ENCODE data around the gene ADAMTS2. TPM values are rescaled to one million over a fixed set of nuclear protein-coding genes. Genes with fewer than 3 reads are reported as not detected.

ADAMTS2 gene
- total and polyA plus RNA-seq, 2 donors (not counting 3 experiments of a cell fraction or from before 2014, with no cell fraction given): not detected

DNA sequence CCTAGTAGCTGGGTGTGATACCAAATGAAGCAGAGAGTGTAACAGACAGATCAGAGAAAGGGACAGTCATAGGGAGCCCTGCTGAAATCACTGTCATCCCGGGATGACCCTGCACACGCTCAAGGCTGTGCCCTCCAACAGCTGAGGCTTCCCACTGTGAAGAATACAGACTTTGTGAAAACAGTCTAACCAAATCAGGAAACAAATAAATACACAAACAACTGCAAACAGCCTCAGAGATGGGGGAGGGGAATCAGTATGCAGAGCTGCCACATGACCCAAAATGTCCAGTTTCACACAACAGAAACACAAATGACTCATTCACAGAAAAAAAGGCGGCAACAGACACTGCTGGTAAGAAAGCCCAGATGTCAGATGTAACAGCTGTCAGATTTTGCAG, 101.9 kb downstream of the ADAMTS2 start:
- Histone ChIP-seq H3K36me3 (ENCODE audit: control insufficient read depth in 2 of 2, extremely low read depth in 1 of 2, insufficient read depth in 2 of 2, low read length in 2 of 2) (no peaks in the 10 kb centered on the region), H3K4me2 (ENCODE audit: insufficient read depth, low read length) (no peak overlapping the region), H3K9me3 (replicated peaks; ENCODE audit: control insufficient read depth, insufficient read depth, low read length) (no peaks in the 10 kb centered on the region), H2AFZ (ENCODE audit: low read depth, low read length) (no peak overlapping the region), H3K9me1 (replicated peaks; ENCODE audit: control insufficient read depth, extremely low read depth, insufficient read depth, low read length) (no peaks in the 10 kb centered on the region), H3K27me3 (ENCODE audit: control insufficient read depth in 2 of 2, insufficient read depth in 2 of 2, low read length in 2 of 2) (no peaks in the 10 kb centered on the region), H3K4me3 (replicated peaks in 1 of 3; ENCODE audit: insufficient read depth in 1 of 3, low read depth in 1 of 3, low read length in 3 of 3) (no peak overlapping the region), H3K27ac (ENCODE audit: insufficient read depth, low read depth, low read length) (no peak overlapping the region), H4K20me1 (replicated peaks; ENCODE audit: control insufficient read depth, extremely low read depth, insufficient read depth, low read length) (no peaks in the 10 kb centered on the region), H3K79me2 (ENCODE audit: control insufficient read depth, insufficient read depth, low read length) (no peaks in the 10 kb centered on the region), H3K9ac (replicated peaks; ENCODE audit: extremely low read depth, insufficient read depth, low read length) (no peak overlapping the region), H3K4me1 (ENCODE audit: control insufficient read depth, extremely low read depth, insufficient read depth, low read length) (no peaks in the 10 kb centered on the region)
- TF ChIP-seq POLR2AphosphoS5 (IDR thresholded peaks at IDR 0.05; ENCODE audit: insufficient read depth, low read depth, low read length) (no peak), GATA2 (IDR thresholded peaks at IDR 0.05; ENCODE audit: insufficient read depth, insufficient read length, low read depth, low read length) (no peak), EZH2 (IDR thresholded peaks at IDR 0.05; ENCODE audit: borderline replicate concordance, low read depth, low read length, severe bottlenecking) (no peak)
- TF ChIP-seq, protein P1, sequence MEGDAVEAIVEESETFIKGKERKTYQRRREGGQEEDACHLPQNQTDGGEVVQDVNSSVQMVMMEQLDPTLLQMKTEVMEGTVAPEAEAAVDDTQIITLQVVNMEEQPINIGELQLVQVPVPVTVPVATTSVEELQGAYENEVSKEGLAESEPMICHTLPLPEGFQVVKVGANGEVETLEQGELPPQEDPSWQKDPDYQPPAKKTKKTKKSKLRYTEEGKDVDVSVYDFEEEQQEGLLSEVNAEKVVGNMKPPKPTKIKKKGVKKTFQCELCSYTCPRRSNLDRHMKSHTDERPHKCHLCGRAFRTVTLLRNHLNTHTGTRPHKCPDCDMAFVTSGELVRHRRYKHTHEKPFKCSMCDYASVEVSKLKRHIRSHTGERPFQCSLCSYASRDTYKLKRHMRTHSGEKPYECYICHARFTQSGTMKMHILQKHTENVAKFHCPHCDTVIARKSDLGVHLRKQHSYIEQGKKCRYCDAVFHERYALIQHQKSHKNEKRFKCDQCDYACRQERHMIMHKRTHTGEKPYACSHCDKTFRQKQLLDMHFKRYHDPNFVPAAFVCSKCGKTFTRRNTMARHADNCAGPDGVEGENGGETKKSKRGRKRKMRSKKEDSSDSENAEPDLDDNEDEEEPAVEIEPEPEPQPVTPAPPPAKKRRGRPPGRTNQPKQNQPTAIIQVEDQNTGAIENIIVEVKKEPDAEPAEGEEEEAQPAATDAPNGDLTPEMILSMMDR (IDR thresholded peaks at IDR 0.05; ENCODE audit: extremely low read depth in 1 of 2, insufficient read depth in 1 of 2, low read depth in 1 of 2, low read length in 2 of 2): no peak
- TF ChIP-seq, protein P2, sequence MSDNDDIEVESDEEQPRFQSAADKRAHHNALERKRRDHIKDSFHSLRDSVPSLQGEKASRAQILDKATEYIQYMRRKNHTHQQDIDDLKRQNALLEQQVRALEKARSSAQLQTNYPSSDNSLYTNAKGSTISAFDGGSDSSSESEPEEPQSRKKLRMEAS (IDR thresholded peaks at IDR 0.05; ENCODE audit: insufficient read depth, insufficient read length): no peak
- ChIA-PET CTCF (no interaction called here), POLR2A (no interaction called here)
- intact Hi-C loops (cut with micrococcal nuclease): no loop called here
- FAIRE-seq (no peak), DNase-seq (ENCODE audit: low read depth, low spot score) (no peak)
- dilution Hi-C loops (cut with MboI; ENCODE audit: extremely low pct_ligation_motif_present, low sequenced_read_pairs): no loop called here
- BruUV-seq (replicated peaks): no TSS peak

DNA sequence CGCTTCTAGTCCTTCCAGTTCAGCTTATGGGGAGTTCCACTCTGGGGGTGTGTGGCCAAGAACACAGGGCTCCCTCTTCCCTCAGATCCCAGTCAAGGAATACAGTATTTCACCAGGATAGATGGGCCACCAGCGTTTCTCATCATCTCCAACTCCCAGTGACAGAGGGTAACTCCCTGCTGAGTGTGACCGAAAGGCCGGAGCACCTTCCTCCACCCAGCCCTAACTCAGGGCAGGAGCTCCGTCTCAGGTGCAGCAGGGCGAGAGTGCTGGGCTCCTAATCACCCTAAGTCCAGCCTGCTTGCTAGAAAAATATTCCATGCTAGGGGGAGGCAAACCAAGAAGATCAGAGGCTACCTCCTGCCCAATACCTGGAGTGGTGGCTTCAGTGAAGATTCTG, 102.6 kb downstream of the ADAMTS2 start:
- H3K36me3 ChIP-seq (ENCODE audit: control insufficient read depth in 2 of 2, extremely low read depth in 1 of 2, insufficient read depth in 2 of 2, low read length in 2 of 2): no peaks in the 10 kb centered on the region
- H3K27ac ChIP-seq (ENCODE audit: insufficient read depth, low read depth, low read length): no peak overlapping the region
- intact Hi-C loops (cut with micrococcal nuclease) (no loop called here), dilution Hi-C loops (cut with MboI; ENCODE audit: extremely low pct_ligation_motif_present, low sequenced_read_pairs) (no loop called here)
- H3K4me3 ChIP-seq (replicated peaks in 1 of 3; ENCODE audit: insufficient read depth in 1 of 3, low read depth in 1 of 3, low read length in 3 of 3): no peak overlapping the region
- H3K9ac ChIP-seq (replicated peaks; ENCODE audit: extremely low read depth, insufficient read depth, low read length): no peak overlapping the region
- no peaks in the 10 kb centered on the region for H4K20me1 ChIP-seq (replicated peaks; ENCODE audit: control insufficient read depth, extremely low read depth, insufficient read depth, low read length)
- no peak for TF ChIP-seq POLR2AphosphoS5 (IDR thresholded peaks at IDR 0.05; ENCODE audit: insufficient read depth, low read depth, low read length)
- no peak for TF ChIP-seq EZH2 (IDR thresholded peaks at IDR 0.05; ENCODE audit: borderline replicate concordance, low read depth, low read length, severe bottlenecking)
- TF ChIP-seq, protein P2 (IDR thresholded peaks at IDR 0.05; ENCODE audit: insufficient read depth, insufficient read length): no peak
- TF ChIP-seq GATA2 (IDR thresholded peaks at IDR 0.05; ENCODE audit: insufficient read depth, insufficient read length, low read depth, low read length): no peak
- TF ChIP-seq POLR2A (IDR thresholded peaks at IDR 0.05; ENCODE audit: low read depth, low read length): no peak
- TF ChIP-seq MYC (IDR thresholded peaks at IDR 0.05; ENCODE audit: low read depth, low read length): no peak
- TF ChIP-seq, protein P1 (IDR thresholded peaks at IDR 0.05; ENCODE audit: extremely low read depth in 1 of 2, insufficient read depth in 1 of 2, low read depth in 1 of 2, low read length in 2 of 2): no peak
- POLR2A ChIA-PET: no interaction called here
- no peaks in the 10 kb centered on the region for H3K9me1 ChIP-seq (replicated peaks; ENCODE audit: control insufficient read depth, extremely low read depth, insufficient read depth, low read length)
- H3K4me2 ChIP-seq (ENCODE audit: insufficient read depth, low read length): no peak overlapping the region
- BruUV-seq (replicated peaks): no TSS peak
- H3K4me1 ChIP-seq (ENCODE audit: control insufficient read depth, extremely low read depth, insufficient read depth, low read length): no peaks in the 10 kb centered on the region
- CTCF ChIA-PET: no interaction called here
- H3K9me3 ChIP-seq (replicated peaks; ENCODE audit: control insufficient read depth, insufficient read depth, low read length): no peaks in the 10 kb centered on the region
- no peaks in the 10 kb centered on the region for H3K79me2 ChIP-seq (ENCODE audit: control insufficient read depth, insufficient read depth, low read length)
- FAIRE-seq (no peak), DNase-seq (ENCODE audit: low read depth, low spot score) (no peak)
- H3K27me3 ChIP-seq (ENCODE audit: control insufficient read depth in 2 of 2, insufficient read depth in 2 of 2, low read length in 2 of 2): no peaks in the 10 kb centered on the region
- H2AFZ ChIP-seq (ENCODE audit: low read depth, low read length): no peak overlapping the region
